MCF 10A (cell line): ENCODE measurements around the gene CYLD. TPM values are rescaled to one million over a fixed set of nuclear protein-coding genes. Genes with fewer than 3 reads are reported as not detected.
A peak's percentile ranks its signal among the peaks of the same experiment; 100 is the strongest.

Experiments used
- BruUV-seq: library from RNA; stranded (reverse); fragments of 400-500 nt; replicated peaks from 2 replicates; lab custom pipeline; 2021; lab: Mats Ljungman, UMichigan
- CTCF ChIA-PET: fragments of 300-600 bp; sonication (Branson Sonifier 250); formaldehyde crosslinking; extraction: SDS; loops from one replicate; lab custom pipeline; 2021; ENCODE audit warnings: antibody characterized with exemption, inconsistent platforms; lab: Yijun Ruan, JAX
- POLR2A ChIA-PET: fragments of 300-600, 350-650 bp; sonication (Branson Sonifier 250); formaldehyde crosslinking; extraction: SDS; loops from one replicate; lab custom pipeline; 2020; ENCODE audit warnings: antibody characterized with exemption, inconsistent platforms; lab: Yijun Ruan, JAX
- DNase-seq: peaks from one replicate; pipeline ENCODE4 v3.0.0-alpha.2; 2018; ENCODE audit not compliant: unreplicated experiment
- H3K27ac Mint-ChIP-seq: one replicate; pipeline ENCODE4 v1.8.0; 2022; ENCODE audit warnings: mild to moderate bottlenecking, low read depth, mixed read lengths; ENCODE audit not compliant: unreplicated experiment
- H3K27me3 Mint-ChIP-seq: one replicate; pipeline ENCODE4 v1.8.0; 2022; ENCODE audit warnings: mixed read lengths; ENCODE audit not compliant: insufficient read depth, unreplicated experiment
- H3K36me3 Mint-ChIP-seq: one replicate; pipeline ENCODE4 v1.8.0; 2022; ENCODE audit warnings: mild to moderate bottlenecking, moderate library complexity, mixed read lengths; ENCODE audit not compliant: insufficient read depth, unreplicated experiment
- H3K4me1 Mint-ChIP-seq: one replicate; pipeline ENCODE4 v1.8.0; 2022; ENCODE audit warnings: mixed read lengths; ENCODE audit not compliant: insufficient read depth, unreplicated experiment
- H3K4me3 Mint-ChIP-seq: one replicate; pipeline ENCODE4 v1.8.0; 2022; ENCODE audit warnings: mild to moderate bottlenecking, moderate library complexity, mixed read lengths; ENCODE audit not compliant: unreplicated experiment
- H3K9me3 Mint-ChIP-seq: one replicate; pipeline ENCODE4 v1.8.0; 2022; ENCODE audit warnings: mixed read lengths; ENCODE audit not compliant: unreplicated experiment
- CTCF ChIP-seq: fragments of 200-600 bp; IDR thresholded peaks from one replicate; pipeline ENCODE4 v1.8.0; 2022; ENCODE audit warnings: antibody characterized with exemption, mild to moderate bottlenecking; ENCODE audit not compliant: unreplicated experiment
- intact Hi-C: fragments of 100-400 bp; cut with micrococcal nuclease; formaldehyde crosslinking; loops from 2 replicates; pipeline ENCODE4 v1.14.1; 2022
- total RNA-seq: library from RNA; stranded (reverse); gene quantifications from 2 replicates; pipeline ENCODE4 v1.2.3, GENCODE V29; 2022

Gene CYLD
- total RNA-seq, 1 experiment from 2014 or later, result 53.7 TPM

GRCh38 chr16:50737420-50737959 lies 4.4 kb upstream of the CYLD start:
- no TSS peak for BruUV-seq
- H3K27me3 Mint-ChIP-seq, result no peaks in the 10 kb centered on the region
- ChIA-PET POLR2A (interaction anchor here (0.6 kb wide), 1 partner anchor 32 kb away, joined by 3 read pairs; no protein-coding TSS in a partner anchor), CTCF (interaction anchor here (0.6 to 1.2 kb wide), 2 partner anchors 15 to 1858 kb away, joined by 3 read pairs; no protein-coding TSS in a partner anchor)
- no peak overlapping the region for H3K27ac Mint-ChIP-seq
- peaks cover 14% of the 10 kb centered on the region for H3K4me1 Mint-ChIP-seq
- no peak overlapping the region for H3K4me3 Mint-ChIP-seq
- H3K9me3 Mint-ChIP-seq, result no peaks in the 10 kb centered on the region
- H3K36me3 Mint-ChIP-seq, result no peaks in the 10 kb centered on the region
- intact Hi-C loops, result no loop called here
- TF ChIP-seq CTCF, result no peak
- no peak for DNase-seq

- no peaks in the 10 kb centered on the region for H3K27me3 Mint-ChIP-seq
- no peak overlapping the region for H3K4me3 Mint-ChIP-seq
- BruUV-seq, result no TSS peak
- peak overlapping the region; percentile 20 for H3K27ac Mint-ChIP-seq
- no peak for TF ChIP-seq CTCF
- no peaks in the 10 kb centered on the region for H3K9me3 Mint-ChIP-seq
- intact Hi-C loops, result no loop called here
- no peaks in the 10 kb centered on the region for H3K36me3 Mint-ChIP-seq
- ChIA-PET CTCF (no interaction called here), POLR2A (no interaction called here)
- no peak for DNase-seq
- peaks cover 25% of the 10 kb centered on the region for H3K4me1 Mint-ChIP-seq
Measured at GRCh38 chr16:50739031-50739430, 2.9 kb upstream of the CYLD start.

- ChIA-PET POLR2A (interaction anchor here (0.8 to 1.4 kb wide), 7 partner anchors 19 to 545 kb away, joined by 3 to 30 read pairs (median 4); no protein-coding TSS in a partner anchor), CTCF (interaction anchor here (0.6 to 1.9 kb wide), 3 partner anchors 15 to 89 kb away, joined by 3 to 4 read pairs (median 3); no protein-coding TSS in a partner anchor)
- Mint-ChIP-seq H3K4me1 (peaks cover 41% of the 10 kb centered on the region), H3K9me3 (no peaks in the 10 kb centered on the region), H3K27ac (peak overlapping the region; percentile 91), H3K4me3 (peak overlapping the region; percentile 73), H3K36me3 (peaks cover 8% of the 10 kb centered on the region), H3K27me3 (no peaks in the 10 kb centered on the region)
- no TSS peak for BruUV-seq
- intact Hi-C loops, result loop anchor here (1.0 kb wide), 1 partner anchor 41 kb away; no protein-coding TSS in a partner anchor
- TF ChIP-seq CTCF, result no peak
- DNase-seq, result no peak
Measured at GRCh38 chr16:50740736-50741135, 1.1 kb upstream of the CYLD start.

GRCh38 chr16:50741225-50741780 lies 583 bp upstream of the CYLD start:
- no peak for TF ChIP-seq CTCF
- peak overlapping the region; percentile 73 for H3K4me3 Mint-ChIP-seq
- POLR2A ChIA-PET, result interaction anchor here (0.6 to 1.4 kb wide), 20 partner anchors 9 to 546 kb away, joined by 3 to 30 read pairs (median 4); partner anchors contain the start of gene SNX20
- H3K36me3 Mint-ChIP-seq, result peaks cover 8% of the 10 kb centered on the region
- H3K9me3 Mint-ChIP-seq, result no peaks in the 10 kb centered on the region
- H3K4me1 Mint-ChIP-seq, result peaks cover 42% of the 10 kb centered on the region
- CTCF ChIA-PET, result interaction anchor here (0.6 to 11.6 kb wide), 8 partner anchors 17 to 387 kb away, joined by 3 to 251 read pairs (median 4); no protein-coding TSS in a partner anchor
- no peaks in the 10 kb centered on the region for H3K27me3 Mint-ChIP-seq
- DNase-seq, result peak; percentile 54
- peak overlapping the region; percentile 91 for H3K27ac Mint-ChIP-seq
- intact Hi-C loops, result loop anchor here (1.0 kb wide), 1 partner anchor 42 kb away; no protein-coding TSS in a partner anchor
- BruUV-seq, result TSS peak; percentile 89
